NCI-H446 treated with DMSO at 0.1 percent for 48 hours (cell line): ENCODE data around the gene SLC22A1.
"Not testable (repeated sequence)": the region's sequence is repeated elsewhere in the genome, so short reads cannot be mapped to it uniquely, and the experiment has no call there.

Source experiments
- DNase-seq: peaks from one replicate; lab custom pipeline; 2025; lab: John Stamatoyannopoulos, UW

SLC22A1 gene

GRCh38 chr6:160121558-160121957, at the start of gene SLC22A1:
SLC22A1 (plus strand) TSS chr6:160121815; CDS start chr6:160121936, 121 bp downstream.
- no peak for DNase-seq

GRCh38 chr6:160073272-160073671, 48.3 kb upstream of the SLC22A1 start:
- no peak for DNase-seq

GRCh38 chr6:160076009-160076408, 45.6 kb upstream of the SLC22A1 start:
- no peak for DNase-seq

GRCh38 chr6:160077024-160077423, 44.6 kb upstream of the SLC22A1 start:
- no peak for DNase-seq

GRCh38 chr6:160077526-160077925, 44.1 kb upstream of the SLC22A1 start:
- no peak for DNase-seq

GRCh38 chr6:160078883-160079685, 42.5 kb upstream of the SLC22A1 start:
- no peak for DNase-seq

GRCh38 chr6:160079686-160080043, 42.0 kb upstream of the SLC22A1 start:
- DNase-seq = no peak

- DNase-seq = no peak
These were observed 41.5 kb upstream of the SLC22A1 start for GRCh38 chr6:160080097-160080496.

DNA sequence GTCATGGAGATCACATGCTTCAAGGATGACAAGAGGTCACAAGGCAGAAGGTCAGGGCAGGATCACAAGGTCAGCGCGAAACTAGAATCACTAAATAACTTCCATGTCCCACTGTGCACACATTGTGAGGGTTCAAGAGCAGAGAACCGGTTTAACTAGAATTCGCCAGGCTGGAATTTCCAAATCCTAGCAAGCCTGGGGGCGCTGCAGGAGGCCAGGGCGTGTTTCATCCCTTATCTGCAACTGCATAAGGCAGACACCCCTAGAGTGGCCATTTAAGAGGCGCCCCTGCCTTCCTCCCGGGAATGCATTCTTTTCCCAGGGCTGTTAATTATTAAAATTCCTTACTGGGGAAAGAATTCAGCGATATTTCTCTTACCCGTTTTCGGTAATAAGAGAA, 40.2 kb upstream of the SLC22A1 start:
- no peak for DNase-seq

DNA sequence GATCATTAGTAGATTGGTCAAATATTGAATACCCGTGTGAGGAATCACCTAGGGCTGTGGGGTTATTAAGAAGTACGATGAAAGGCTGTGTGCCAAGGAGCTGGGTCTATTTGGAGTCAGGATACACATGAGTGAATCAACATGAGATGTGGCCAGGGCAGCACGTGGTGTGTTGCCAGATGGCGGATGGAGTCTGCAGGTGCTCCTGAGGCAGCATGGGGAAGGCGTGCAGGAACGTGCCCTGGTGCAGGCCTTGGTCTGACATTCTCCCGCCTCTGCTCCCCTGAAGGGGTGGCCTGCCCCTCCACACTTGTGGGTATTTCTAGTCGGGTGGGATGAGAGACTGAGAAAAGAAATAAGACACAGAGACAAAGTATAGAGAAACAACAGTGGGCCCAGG, 39.0 kb upstream of the SLC22A1 start:
- no peak for DNase-seq

DNA sequence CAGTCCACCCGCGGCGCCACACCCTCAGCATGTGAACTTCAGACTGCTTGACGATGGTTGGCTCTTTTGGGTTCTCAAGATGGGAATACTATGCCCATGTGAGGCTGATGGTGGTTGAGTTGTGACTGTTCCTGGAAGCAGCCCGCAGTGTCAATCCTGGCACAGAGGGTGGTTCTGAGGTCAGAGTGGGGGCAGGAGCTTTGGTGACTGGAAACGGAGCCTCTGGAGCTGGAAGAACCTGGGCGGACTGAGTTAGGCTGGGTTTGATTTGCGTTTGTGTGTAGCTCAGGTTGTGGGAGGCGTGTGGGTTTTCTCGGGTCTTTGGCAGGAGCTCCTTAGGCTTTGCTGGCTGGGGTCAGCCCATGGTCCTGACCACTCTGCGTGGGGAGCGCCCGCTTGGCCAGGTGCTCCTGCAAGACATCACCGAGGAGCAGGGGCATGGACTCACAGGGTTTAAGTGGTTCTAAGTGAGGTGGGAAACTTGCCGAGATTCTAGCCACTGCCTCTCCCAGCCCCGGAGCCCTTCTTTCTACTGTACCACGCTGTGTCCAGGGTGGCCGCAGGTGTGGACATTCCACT, 37.3 kb upstream of the SLC22A1 start:
- no peak for DNase-seq

- no peak for DNase-seq
These were observed 36.4 kb upstream of the SLC22A1 start for GRCh38 chr6:160085226-160085625.

GRCh38 chr6:160085713-160086505, 35.7 kb upstream of the SLC22A1 start:
- DNase-seq = no peak

DNA sequence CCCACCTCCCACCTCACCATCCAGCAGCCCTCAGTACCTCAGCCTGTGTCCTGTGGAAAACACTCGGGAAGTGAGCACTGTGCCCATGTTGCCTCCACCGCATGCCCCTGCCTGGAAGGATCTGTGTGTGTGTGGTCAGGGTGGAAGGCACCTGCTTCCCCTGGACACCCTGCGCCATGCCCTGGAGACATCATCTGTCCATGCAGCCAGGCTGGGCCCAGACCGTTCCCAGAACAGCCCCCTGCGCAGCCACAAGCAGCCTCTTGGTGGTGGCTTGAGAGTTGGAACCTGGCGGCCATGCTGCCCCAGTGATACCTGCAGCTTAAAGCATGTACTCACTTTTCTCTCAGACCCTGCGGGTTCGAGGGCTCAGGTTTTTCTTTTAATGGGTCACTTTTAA, 34.9 kb upstream of the SLC22A1 start:
- DNase-seq = no peak

GRCh38 chr6:160088069-160088783, 33.4 kb upstream of the SLC22A1 start:
- DNase-seq = no peak

DNA sequence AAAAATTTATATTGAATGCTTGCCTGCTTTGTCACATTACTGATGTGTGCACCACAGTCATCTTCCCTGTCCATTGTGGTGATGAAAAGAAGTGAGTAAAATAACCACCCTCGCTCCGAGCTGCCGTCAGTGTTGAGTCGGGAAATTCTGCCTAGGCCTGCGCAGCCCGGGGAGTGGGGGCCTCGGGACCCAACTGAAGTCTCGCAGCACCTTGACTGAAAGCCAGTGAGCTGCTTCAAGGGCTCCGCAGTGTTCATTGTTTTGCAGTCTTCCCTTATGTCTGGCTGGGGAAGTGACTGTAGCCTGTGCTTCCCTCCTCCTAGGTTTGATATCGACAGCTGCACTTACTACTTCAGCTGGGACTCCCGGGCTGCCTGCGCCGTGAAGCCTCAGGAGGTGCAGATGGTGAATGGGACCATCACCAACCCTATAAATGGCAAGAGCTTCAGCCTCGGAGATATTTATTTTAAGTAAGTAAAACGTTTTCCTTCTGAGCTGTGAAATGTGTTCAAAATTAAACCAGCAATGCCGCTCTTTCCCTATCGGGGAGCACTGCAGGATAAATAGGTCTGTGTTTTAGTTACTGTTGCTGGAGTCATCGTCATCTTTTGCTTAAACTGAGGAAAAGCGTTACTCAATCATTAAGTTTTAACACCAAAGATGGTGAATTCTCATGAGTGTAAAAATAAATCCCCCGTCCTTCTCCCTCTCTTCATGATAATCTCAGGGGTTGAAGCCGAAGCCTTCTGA, 32.7 kb upstream of the SLC22A1 start:
- DNase-seq = no peak

DNA sequence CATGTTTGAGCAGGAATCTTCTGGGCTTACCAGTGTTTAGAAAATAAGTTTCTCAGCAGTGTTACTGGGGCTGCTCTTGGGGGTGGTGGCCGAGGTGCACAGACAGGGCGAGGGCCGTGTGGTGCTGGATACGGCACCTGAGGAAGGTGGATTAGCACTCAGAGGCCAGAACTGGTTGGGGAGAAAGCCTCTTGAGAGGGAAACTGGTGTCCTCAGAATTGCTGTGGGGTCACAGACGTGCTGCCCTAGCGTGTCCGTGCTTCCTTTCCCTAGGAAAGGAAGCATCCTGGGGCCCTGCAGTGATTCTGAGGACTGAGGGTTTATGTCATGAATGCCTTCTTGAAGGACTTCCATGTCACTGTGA, 32.1 kb upstream of the SLC22A1 start:
- no peak for DNase-seq

DNA sequence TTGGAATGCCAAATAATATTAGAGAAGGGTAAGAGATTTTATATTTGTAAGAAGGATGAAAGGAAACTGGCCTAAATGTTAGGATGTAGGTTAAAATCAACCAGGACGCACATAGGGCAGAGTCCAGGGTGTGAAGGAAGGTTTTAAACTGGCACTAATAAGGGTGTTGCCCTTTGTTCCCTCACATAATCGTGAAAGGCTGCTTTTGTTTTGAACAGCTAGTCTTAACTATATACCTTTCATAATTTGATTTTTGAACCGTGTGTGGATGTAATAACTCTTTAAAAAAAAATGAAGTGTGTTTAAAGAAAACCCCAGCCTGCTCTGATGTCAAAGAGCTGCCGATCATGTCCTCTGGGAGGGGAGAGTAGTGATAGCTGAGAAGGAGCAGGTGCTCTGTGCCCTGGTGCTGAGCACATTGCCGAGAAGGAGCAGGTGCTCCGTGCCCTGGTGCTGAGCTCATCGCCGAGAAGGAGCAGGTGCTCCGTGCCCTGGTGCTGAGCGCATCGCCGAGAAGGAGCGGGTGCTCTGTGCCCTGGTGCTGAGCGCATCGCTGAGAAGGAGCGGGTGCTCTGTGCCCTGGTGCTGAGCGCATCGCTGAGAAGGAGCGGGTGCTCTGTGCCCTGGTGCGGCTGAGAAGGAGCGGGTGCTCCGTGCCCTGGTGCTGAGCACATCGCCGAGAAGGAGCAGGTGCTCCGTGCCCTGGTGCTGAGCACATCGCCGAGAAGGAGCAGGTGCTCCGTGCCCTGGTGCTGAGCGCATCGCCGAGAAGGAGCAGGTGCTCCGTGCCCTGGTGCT, 31.0 kb upstream of the SLC22A1 start:
- DNase-seq = not testable (repeated sequence)

DNA sequence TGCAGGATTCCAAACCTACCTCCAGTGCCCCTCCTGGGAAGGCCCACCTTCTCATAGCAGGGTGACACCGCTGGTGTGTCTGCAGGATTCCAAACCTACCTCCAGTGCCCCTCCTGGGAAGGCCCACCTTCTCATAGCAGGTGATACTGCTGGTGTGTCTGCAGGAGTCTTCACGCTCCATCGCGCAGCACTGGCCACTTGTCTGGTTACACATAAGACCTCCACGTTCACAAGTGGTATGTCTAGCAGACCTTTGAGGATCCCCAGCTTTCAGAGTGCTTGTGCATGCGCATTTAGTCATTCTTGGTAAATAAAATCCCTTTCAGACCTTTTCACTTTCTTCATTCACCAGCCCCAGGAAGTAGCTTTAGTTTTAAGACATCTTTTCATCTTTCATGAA, 29.4 kb upstream of the SLC22A1 start:
- not testable (repeated sequence) for DNase-seq

GRCh38 chr6:160092602-160093001, 29.0 kb upstream of the SLC22A1 start:
- DNase-seq = no peak

- DNase-seq = no peak
These were observed 28.6 kb upstream of the SLC22A1 start for GRCh38 chr6:160093061-160093460.
